Activated CD4-positive, alpha-beta memory T cell treated with anti-CD3 and anti-CD28 coated beads, Interleukin-2, amount 10 ng/mL, durations not matched to agents 7 days and 5 days (primary cell): ENCODE data around the gene FAM216A. TPM values are rescaled to one million over a fixed set of nuclear protein-coding genes. Genes with fewer than 3 reads are reported as not detected.
"Not testable (repeated sequence)": the region's sequence is repeated elsewhere in the genome, so short reads cannot be mapped to it uniquely, and the experiment has no call there.

Source experiments
- CTCF ChIA-PET: fragments of 350-600 bp; sonication (Branson Sonifier 250); formaldehyde crosslinking; loops from one replicate; lab custom pipeline; 2021; ENCODE audit warnings: antibody characterized with exemption, inconsistent platforms; lab: Charles Lee
- POLR2A ChIA-PET: fragments of 350-600 bp; sonication (Branson Sonifier 250); formaldehyde crosslinking; loops from one replicate; lab custom pipeline; 2021; ENCODE audit warnings: antibody characterized with exemption; lab: Charles Lee
- DNase-seq: peaks from one replicate; pipeline ENCODE4 v3.0.0-alpha.2; 2020
- H3K27ac Mint-ChIP-seq: one replicate; pipeline ENCODE4 v1.8.0; 2021; ENCODE audit warnings: mild to moderate bottlenecking, mixed read lengths
- H3K27me3 Mint-ChIP-seq: one replicate; pipeline ENCODE4 v1.8.0; 2021; ENCODE audit warnings: mixed read lengths
- H3K36me3 Mint-ChIP-seq: one replicate; pipeline ENCODE4 v1.8.0; 2021; ENCODE audit warnings: low read depth, mixed read lengths
- H3K4me1 Mint-ChIP-seq: one replicate; pipeline ENCODE4 v1.8.0; 2021; ENCODE audit warnings: mixed read lengths
- H3K4me3 Mint-ChIP-seq: one replicate; pipeline ENCODE4 v1.8.0; 2021; ENCODE audit warnings: mild to moderate bottlenecking, mixed read lengths
- H3K9me3 Mint-ChIP-seq: one replicate; pipeline ENCODE4 v1.8.0; 2021; ENCODE audit warnings: mixed read lengths
- total RNA-seq, 2 experiments: library from RNA; stranded (reverse); gene quantifications; one replicate each; pipeline ENCODE4 v1.2.3, GENCODE V29; 2021

The FAM216A gene
- total RNA-seq, 2 experiments from 2014 or later: 14.7 to 16.7 TPM

DNA sequence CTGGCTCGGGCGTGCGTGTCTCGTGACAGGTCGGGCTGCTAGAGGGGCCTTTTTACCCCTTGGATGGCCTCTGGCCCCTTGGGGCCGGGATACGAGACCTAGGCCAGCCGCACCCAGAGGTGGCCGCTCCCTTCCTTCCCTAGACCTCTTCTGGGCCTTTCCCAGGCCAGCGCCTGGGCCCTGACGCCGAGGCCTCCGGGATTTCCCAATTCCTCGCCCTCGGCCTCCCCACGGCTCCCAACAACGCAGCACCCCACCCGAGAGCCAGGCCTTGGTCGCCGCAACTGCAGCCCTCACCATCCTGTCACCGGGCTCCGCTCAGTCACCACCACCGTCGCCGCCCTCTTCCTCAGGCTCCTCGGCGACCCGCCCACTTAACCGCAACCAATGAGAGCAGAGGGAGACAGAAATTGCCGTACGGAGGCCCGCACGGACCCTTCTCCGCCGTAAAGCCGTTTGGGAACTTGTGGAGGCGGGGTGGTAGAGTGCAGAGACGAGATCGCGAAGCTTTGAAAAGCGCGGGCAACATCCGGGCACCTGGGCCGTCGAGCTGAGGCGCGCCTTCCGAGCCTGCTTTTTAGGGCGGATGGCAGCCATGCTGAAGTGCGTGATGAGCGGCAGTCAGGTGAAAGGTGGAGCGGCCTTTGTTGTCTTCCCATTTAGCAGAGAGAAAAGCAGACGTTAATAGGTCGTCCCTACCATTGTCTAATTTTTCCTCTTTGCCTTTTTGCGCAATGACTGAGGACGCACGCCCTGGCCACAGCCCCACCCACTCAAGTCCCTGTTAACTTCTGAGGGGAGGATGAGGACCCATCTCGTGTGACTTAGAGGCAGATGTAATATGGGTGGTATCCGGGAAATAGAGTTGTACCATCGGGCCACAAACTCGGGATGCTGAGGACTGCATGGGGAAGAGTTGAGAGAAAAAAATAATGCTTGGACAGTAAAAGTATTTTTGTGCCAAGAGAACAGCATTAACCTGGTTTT is 33.4 kb downstream of the FAM216A start, which contains the start of the genes RAD9B and VPS29:
Gene RAD9B, plus strand, starts transcription at position 580 of the 987 bp plus-strand sequence. Its CDS starts 7 bp downstream, at position 587.
Gene VPS29, minus strand, starts transcription at position 360 of the 987 bp plus-strand sequence. Its CDS starts 60 bp downstream, at position 300.
- peak; percentile 100 for DNase-seq
- H3K27ac Mint-ChIP-seq: peak within 1 kb of the TSS; percentile 93
- no peaks in the 10 kb centered on the region for H3K27me3 Mint-ChIP-seq
- peaks cover 40% of the 10 kb centered on the region for H3K4me1 Mint-ChIP-seq
- peaks cover 4% of the 10 kb centered on the region for H3K9me3 Mint-ChIP-seq
- H3K4me3 Mint-ChIP-seq: peak within 1 kb of the TSS; percentile 94
- ChIA-PET POLR2A (interaction anchor here (0.7 to 5.6 kb wide), 29 partner anchors 8 to 290 kb away, joined by 3 to 100 read pairs (median 5); partner anchors contain the start of genes ARPC3, ATP2A2, FAM216A and GPN3), CTCF (interaction anchor here (0.9 to 9.7 kb wide), 7 partner anchors 11 to 222 kb away, joined by 3 to 62 read pairs (median 9); partner anchors contain the start of genes ARPC3, FAM216A and GPN3)
- H3K36me3 Mint-ChIP-seq: peaks cover 42% of the 10 kb centered on the region

DNA sequence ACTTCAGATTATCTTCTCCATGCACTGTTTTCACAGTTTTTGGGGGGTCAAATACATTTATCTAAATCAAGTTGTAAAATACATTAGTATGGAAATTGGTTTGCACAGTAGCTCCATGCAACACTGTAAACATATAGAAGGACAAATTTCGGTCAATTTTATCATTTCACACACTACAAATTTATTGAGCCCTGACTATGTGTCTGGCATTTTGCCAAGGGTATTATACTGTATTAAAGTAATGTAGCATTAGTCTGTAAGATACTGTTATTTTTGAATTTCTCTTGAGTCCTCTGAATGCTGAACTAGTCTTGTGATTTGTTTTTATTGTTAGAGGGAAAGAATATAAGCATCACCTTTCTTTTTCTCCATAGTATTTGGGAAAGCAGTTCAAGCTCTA is 34.8 kb downstream of the FAM216A start:
- DNase-seq: no peak
- H3K9me3 Mint-ChIP-seq: peaks cover 4% of the 10 kb centered on the region
- ChIA-PET POLR2A (interaction anchor here (1.0 to 5.6 kb wide), 3 partner anchors 16 to 98 kb away, joined by 3 to 100 read pairs (median 16); partner anchors contain the start of genes FAM216A and GPN3), CTCF (interaction anchor here (1.0 to 9.7 kb wide), 5 partner anchors 10 to 98 kb away, joined by 5 to 62 read pairs (median 9); partner anchors contain the start of genes ARPC3, FAM216A and GPN3)
- H3K4me3 Mint-ChIP-seq: peak overlapping the region; percentile 27
- no peaks in the 10 kb centered on the region for H3K27me3 Mint-ChIP-seq
- H3K4me1 Mint-ChIP-seq: peaks cover 35% of the 10 kb centered on the region
- peak overlapping the region; percentile 64 for H3K27ac Mint-ChIP-seq
- H3K36me3 Mint-ChIP-seq: peaks cover 37% of the 10 kb centered on the region

DNA sequence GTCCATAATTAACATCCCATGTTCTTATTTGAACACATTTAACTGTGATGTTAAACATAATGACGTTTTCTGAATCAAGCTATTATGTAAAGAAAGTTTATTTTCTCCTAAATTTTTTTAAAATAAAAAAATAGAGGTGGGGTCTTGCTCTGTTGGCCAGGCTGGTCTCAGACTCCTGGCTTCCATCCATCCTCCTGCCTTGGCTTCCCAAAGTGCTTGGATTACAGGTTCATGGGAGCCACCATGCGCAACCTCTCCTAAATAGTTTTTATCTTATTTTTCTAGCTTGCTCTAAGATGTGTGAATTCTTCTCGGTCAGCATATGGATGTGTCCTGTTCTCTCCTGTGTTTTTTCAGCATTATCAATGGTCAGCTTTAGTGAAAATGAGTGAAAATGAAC is 36.7 kb downstream of the FAM216A start:
- no peaks in the 10 kb centered on the region for H3K27me3 Mint-ChIP-seq

DNA sequence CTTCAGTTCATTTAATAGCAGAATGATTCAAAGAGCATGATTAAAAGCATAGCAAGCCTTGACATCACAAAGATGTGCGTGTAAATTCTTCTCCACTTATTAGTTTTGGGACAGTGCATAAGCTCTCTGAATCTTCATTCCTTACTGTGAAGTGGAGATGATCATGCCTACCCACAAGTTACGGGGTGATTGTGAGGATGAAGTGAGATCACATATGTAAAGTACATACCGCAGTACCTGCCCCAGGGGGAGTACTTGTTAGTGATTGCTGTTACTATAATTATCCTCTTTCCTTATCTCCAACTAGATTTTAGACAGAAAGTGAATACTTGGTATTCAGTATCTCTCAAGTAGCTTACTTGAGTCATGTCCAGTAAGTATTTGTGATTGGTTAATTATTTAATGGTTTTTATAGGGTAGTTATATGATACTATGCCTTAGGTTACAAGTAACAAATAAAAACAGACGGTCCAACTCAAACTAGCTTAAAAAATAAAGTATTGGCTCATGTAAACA is 39.5 kb downstream of the FAM216A start:
- no peak for DNase-seq
- Mint-ChIP-seq H3K4me1 (peaks cover 4% of the 10 kb centered on the region), H3K9me3 (no peaks in the 10 kb centered on the region), H3K27ac (no peak overlapping the region), H3K4me3 (no peak overlapping the region), H3K27me3 (peaks cover 5% of the 10 kb centered on the region), H3K36me3 (peaks cover 5% of the 10 kb centered on the region)
- POLR2A ChIA-PET: no interaction called here
- CTCF ChIA-PET: interaction anchor here (0.9 to 9.7 kb wide), 2 partner anchors 39 to 93 kb away, joined by 4 to 51 read pairs; no protein-coding TSS in a partner anchor

More for the DNA sequence above, 36.7 kb downstream of the FAM216A start:
- DNase-seq: no peak
- ChIA-PET POLR2A (interaction anchor here (0.9 to 1.3 kb wide), 2 partner anchors 37 to 55 kb away, joined by 3 to 4 read pairs; partner anchors contain the start of genes ARPC3, FAM216A and GPN3), CTCF (interaction anchor here (1.1 to 9.7 kb wide), 2 partner anchors 24 to 96 kb away, joined by 5 to 51 read pairs; no protein-coding TSS in a partner anchor)
- Mint-ChIP-seq H3K36me3 (peaks cover 24% of the 10 kb centered on the region), H3K4me1 (peaks cover 18% of the 10 kb centered on the region), H3K9me3 (peaks cover 4% of the 10 kb centered on the region), H3K4me3 (no peak overlapping the region), H3K27ac (no peak overlapping the region)

DNA sequence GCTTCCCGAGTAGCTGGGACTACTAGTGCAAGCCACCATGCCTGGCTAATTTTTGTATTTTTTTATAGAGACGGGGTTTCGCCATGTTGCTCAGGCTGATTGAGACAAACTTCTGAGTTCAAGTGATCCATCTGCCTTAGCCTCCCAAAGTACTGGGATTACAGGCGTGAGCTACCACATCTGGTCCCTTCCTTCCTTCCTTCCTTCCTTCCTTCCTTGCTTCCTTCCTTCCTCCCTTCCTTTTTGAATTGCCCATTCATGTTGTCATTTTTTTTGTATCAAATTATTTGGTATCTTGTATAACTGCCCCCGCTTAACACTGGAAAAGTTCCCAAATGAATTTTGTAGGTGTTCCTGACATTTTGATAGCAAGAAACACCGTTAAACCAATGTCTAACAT is 45.2 kb downstream of the FAM216A start:
- no peaks in the 10 kb centered on the region for H3K36me3 Mint-ChIP-seq

DNA sequence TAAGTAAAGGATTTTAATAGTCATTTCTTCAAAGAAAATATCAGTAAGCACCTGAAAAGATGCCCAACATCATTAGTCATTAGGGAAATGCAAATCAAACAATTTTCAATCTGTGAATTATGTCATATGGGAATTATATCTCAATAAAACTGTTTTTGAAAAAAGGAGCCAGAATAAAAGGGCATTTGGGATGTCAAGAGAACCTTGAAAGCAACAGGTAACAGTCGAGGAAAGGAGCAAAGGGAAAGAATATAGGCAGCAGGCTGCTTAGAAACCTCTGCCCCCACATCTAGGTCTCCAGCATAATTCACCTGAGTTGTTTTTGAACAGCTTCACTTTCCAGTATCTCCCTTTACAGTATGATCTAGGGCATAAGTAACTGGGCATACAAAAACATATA is 45.7 kb downstream of the FAM216A start:
- H3K36me3 Mint-ChIP-seq: no peaks in the 10 kb centered on the region
- H3K4me3 Mint-ChIP-seq: no peak overlapping the region
- no peak overlapping the region for H3K27ac Mint-ChIP-seq
- no peak for DNase-seq
- no peaks in the 10 kb centered on the region for H3K9me3 Mint-ChIP-seq
- POLR2A ChIA-PET: interaction anchor here (1.1 to 1.6 kb wide), 3 partner anchors 14 to 87 kb away, joined by 3 to 5 read pairs (median 3); no protein-coding TSS in a partner anchor
- no peaks in the 10 kb centered on the region for H3K4me1 Mint-ChIP-seq
- peaks cover 5% of the 10 kb centered on the region for H3K27me3 Mint-ChIP-seq
- CTCF ChIA-PET: interaction anchor here (0.9 to 8.1 kb wide), 4 partner anchors 38 to 311 kb away, joined by 4 to 150 read pairs (median 6); no protein-coding TSS in a partner anchor

More for the DNA sequence above, 45.2 kb downstream of the FAM216A start:
- ChIA-PET CTCF (interaction anchor here (0.6 to 8.1 kb wide), 19 partner anchors 9 to 360 kb away, joined by 3 to 150 read pairs (median 4); partner anchors contain the start of genes ARPC3 and VPS29), POLR2A (interaction anchor here (1.0 to 1.5 kb wide), 6 partner anchors 13 to 88 kb away, joined by 3 to 7 read pairs (median 3); partner anchors contain the start of genes ARPC3 and FAM216A)
- no peak overlapping the region for H3K27ac Mint-ChIP-seq
- no peak overlapping the region for H3K4me3 Mint-ChIP-seq
- H3K27me3 Mint-ChIP-seq: peaks cover 5% of the 10 kb centered on the region
- no peak for DNase-seq
- H3K9me3 Mint-ChIP-seq: no peaks in the 10 kb centered on the region
- no peaks in the 10 kb centered on the region for H3K4me1 Mint-ChIP-seq

DNA sequence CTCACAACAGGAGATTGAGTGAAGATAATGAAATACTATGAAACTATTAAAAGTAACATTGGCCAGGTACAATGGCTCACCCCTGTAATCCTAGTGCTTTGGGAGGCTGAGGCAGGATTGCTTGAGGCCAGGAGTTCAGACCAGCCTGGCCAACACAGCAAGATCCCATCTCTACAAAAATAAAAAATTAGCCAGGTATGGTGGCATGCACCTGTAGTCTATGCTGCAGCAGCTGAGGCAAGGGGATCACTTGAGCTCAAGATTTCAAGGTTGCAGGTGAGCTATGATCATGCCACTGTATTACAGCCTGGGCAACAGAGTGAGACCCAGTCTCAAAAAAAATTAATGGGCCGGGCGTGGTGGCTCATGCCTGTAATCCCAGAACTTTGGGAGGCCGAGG is 48.4 kb downstream of the FAM216A start:
- Mint-ChIP-seq H3K9me3 (no peaks in the 10 kb centered on the region), H3K4me1 (peaks cover 11% of the 10 kb centered on the region), H3K27me3 (no peaks in the 10 kb centered on the region), H3K36me3 (no peaks in the 10 kb centered on the region), H3K27ac (no peak overlapping the region), H3K4me3 (no peak overlapping the region)
- no peak for DNase-seq
- POLR2A ChIA-PET: no interaction called here
- CTCF ChIA-PET: interaction anchor here (0.6 to 2.9 kb wide), 3 partner anchors 20 to 60 kb away, joined by 3 to 8 read pairs (median 4); no protein-coding TSS in a partner anchor

DNA sequence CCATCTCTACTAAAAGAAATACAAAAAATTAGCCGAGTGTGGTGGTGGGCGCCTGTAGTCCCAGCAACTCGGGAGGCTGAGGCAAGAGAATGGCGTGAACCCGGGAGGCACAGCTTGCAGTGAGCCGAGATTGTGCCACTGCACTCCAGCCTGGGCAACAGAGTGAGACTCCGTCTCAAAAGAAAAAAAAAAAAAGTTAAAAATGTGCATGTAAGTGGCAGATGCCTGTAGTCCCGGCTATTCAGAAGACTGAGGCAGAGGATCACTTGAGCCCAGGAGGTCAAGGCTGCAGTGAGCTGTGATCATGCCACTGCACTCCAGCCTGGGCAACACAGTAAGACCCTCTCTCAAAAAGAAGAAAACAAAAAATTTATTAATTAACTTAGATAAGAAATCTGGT is 49.4 kb downstream of the FAM216A start:
- not testable (repeated sequence) for H3K36me3 Mint-ChIP-seq, H3K27ac Mint-ChIP-seq, H3K9me3 Mint-ChIP-seq, H3K4me3 Mint-ChIP-seq, DNase-seq, H3K27me3 Mint-ChIP-seq
- H3K4me1 Mint-ChIP-seq: peaks cover 16% of the 10 kb centered on the region
- ChIA-PET POLR2A (interaction anchor here (1.3 kb wide), 1 partner anchor 17 kb away, joined by 4 read pairs; no protein-coding TSS in a partner anchor), CTCF (interaction anchor here (1.3 kb wide), 1 partner anchor 84 kb away, joined by 4 read pairs; no protein-coding TSS in a partner anchor)

DNA sequence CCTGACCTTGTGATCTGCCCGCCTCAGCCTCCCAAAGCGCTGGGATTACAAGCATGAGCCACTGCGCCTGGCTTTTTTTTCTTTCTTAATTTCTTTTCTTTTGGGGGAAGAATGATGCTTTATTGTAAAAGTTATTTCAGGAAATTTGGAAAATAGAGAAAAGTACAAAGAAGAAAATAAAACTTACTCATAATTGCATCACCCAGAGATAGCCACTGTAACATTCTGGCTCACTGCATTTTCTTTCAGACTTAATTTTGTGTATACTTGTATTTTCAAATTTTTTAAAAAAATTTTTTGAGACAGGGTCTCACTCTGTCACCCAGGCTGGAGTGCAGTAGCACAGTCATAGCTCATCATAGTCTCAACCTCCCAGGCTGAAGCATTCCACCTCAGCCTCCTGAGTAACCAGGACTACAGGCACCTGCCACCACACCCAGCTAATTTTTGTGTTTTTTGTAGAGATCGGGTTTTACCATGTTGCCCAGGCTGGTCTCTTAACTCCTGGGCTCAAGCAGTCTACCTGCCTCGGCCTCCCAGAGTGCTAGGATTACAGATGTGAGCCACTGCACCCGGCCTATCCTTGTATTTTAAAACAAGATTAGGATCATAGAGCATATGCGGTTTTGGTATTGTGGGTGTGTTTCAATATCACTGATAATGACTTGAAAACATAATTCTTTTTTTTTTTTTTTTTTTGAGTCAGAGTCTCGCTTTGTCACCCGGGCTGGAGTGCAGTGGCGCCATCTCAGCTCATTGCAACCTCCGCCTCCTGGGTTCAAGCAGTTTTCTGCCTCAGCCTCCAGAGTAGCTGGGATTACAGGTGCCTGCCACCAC is 52.4 kb downstream of the FAM216A start:
- ChIA-PET POLR2A (interaction anchor here (0.7 to 1.9 kb wide), 5 partner anchors 19 to 1682 kb away, joined by 3 to 8 read pairs (median 5); partner anchors contain the start of genes FAM216A, GPN3, RAD9B and VPS29), CTCF (interaction anchor here (0.7 to 2.2 kb wide), 5 partner anchors 11 to 312 kb away, joined by 3 to 7 read pairs (median 5); no protein-coding TSS in a partner anchor)
- not testable (repeated sequence) for H3K27ac Mint-ChIP-seq, H3K27me3 Mint-ChIP-seq, H3K4me3 Mint-ChIP-seq, H3K36me3 Mint-ChIP-seq, H3K9me3 Mint-ChIP-seq
- peak; percentile 44 for DNase-seq
- peaks cover 18% of the 10 kb centered on the region for H3K4me1 Mint-ChIP-seq

DNA sequence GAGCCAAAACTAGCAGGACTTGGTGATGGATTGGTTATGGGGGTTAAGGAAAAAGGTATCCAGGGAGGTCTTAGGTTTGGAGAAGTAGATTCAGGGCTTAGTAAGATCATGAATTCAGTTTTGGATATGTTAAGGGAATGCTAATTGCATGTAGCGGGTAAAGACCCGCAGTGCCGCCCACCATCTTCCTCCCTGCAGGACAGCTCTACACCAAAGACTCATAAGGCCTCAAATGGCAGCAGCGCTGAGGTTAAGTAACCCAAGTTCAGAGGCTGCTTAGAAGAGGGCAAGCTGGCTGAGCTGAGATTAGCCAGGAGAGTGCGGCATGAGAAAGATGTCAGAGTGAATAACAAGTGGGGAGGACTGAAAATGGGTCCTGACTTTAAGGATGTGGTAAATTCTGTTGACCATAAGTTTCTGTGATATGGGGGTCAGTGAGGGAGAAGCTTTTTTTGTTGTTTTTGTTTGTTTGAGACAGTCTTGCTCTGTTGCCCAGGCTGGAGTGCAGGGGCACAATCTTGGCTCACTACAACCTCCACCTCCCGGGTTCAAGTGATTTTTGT is 59.7 kb downstream of the FAM216A start:
- no peak overlapping the region for H3K27ac Mint-ChIP-seq
- no peak for DNase-seq
- H3K4me3 Mint-ChIP-seq: no peak overlapping the region
- CTCF ChIA-PET: interaction anchor here (1.3 to 3.9 kb wide), 3 partner anchors 10 to 73 kb away, joined by 3 to 24 read pairs (median 4); no protein-coding TSS in a partner anchor
- peaks cover 24% of the 10 kb centered on the region for H3K36me3 Mint-ChIP-seq
- H3K9me3 Mint-ChIP-seq: no peaks in the 10 kb centered on the region
- peaks cover 17% of the 10 kb centered on the region for H3K4me1 Mint-ChIP-seq
- POLR2A ChIA-PET: interaction anchor here (0.9 to 1.5 kb wide), 5 partner anchors 11 to 47 kb away, joined by 3 to 4 read pairs (median 3); partner anchors contain the start of genes RAD9B and VPS29
- H3K27me3 Mint-ChIP-seq: no peaks in the 10 kb centered on the region

DNA sequence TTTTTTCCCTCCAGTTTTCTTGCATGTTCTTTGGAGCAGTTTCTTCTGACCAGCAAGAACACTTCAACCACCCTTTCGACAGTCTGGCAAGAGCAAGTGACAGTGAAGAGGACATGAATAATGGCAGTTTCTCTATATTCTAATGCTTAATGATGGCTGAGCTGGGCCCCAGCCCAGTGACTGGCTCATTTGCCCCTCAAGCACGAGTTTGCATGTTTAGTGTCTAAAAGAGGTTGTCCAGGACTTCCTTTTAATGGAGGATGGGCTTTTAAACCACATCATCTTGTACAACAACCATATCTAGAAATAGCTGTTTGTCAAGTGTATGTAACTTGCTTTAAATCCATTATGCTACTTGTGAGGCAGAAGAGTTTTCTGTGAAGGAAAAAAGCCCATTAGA is 61.9 kb downstream of the FAM216A start:
- POLR2A ChIA-PET: no interaction called here
- Mint-ChIP-seq H3K9me3 (no peaks in the 10 kb centered on the region), H3K36me3 (peaks cover 35% of the 10 kb centered on the region), H3K27ac (no peak overlapping the region), H3K27me3 (no peaks in the 10 kb centered on the region), H3K4me1 (peaks cover 17% of the 10 kb centered on the region), H3K4me3 (no peak overlapping the region)
- DNase-seq: no peak
- CTCF ChIA-PET: no interaction called here
